ENCODE measurements around the gene TMEM72. TPM values are rescaled to one million over a fixed set of nuclear protein-coding genes. Genes with fewer than 3 reads are reported as not detected.

TMEM72 gene
- total and polyA plus RNA-seq, 8 donors, result 1.2 to 7.7 (median 2.4) TPM

- Histone ChIP-seq H3K36me3 (peaks cover 0 to 21% (median 6%) of the 10 kb centered on the region in 3 donors), H3K9me3 (no peaks in the 10 kb centered on the region), H3K27me3 (no peaks in the 10 kb centered on the region), H3K4me3 (peak overlapping the region in 2 of 4 donors; percentile 26 to 97), H3K27ac (peak overlapping the region; percentile 71 to 97 (median 88)), H3K4me1 (peaks cover 18 to 22% (median 19%) of the 10 kb centered on the region in 3 donors)
- 4 to 5% methylated on average over 40 to 46 of the region's 46 CpGs for WGBS, 2 donors
- intact Hi-C loops (cut with DNase I), result loop anchor here in 2 of 3 donors (2.0 to 5.0 kb wide), 2 partner anchors 42 to 43 kb away; no protein-coding TSS in a partner anchor
- DNase-seq, result peak; percentile 70 to 91 (median 78)
- TF ChIP-seq CTCF (IDR thresholded peaks at IDR 0.05), result peak; percentile 94 to 98 (median 95)
- no peak for FAIRE-seq
- peak; percentile 50 to 66 (median 53) for ATAC-seq
Measured at GRCh38 chr10:44974628-44975430, 63.7 kb downstream of the TMEM72 start.

- intact Hi-C loops (cut with DNase I), result loop anchor here in 1 of 3 donors (2.0 kb wide), 1 partner anchor 43 kb away; no protein-coding TSS in a partner anchor
- no peak for TF ChIP-seq CTCF (IDR thresholded peaks at IDR 0.05)
- FAIRE-seq (no peak), DNase-seq (peak in 5 of 6 donors; percentile 73 to 88 (median 84)), ATAC-seq (peak; percentile 4 to 14 (median 13))
- WGBS, 2 donors, result 9 to 11% methylated on average over 10 of the region's 10 CpGs
- H3K4me3 ChIP-seq, result peak overlapping the region in 3 of 4 donors; percentile 63 to 97 (median 64)
- peaks cover 0 to 17% (median 6%) of the 10 kb centered on the region in 3 donors for H3K36me3 ChIP-seq
- H3K27me3 ChIP-seq, result no peaks in the 10 kb centered on the region
- H3K9me3 ChIP-seq, result no peaks in the 10 kb centered on the region
- peak overlapping the region; percentile 82 to 97 (median 90) for H3K27ac ChIP-seq
- H3K4me1 ChIP-seq, result peaks cover 27 to 29% (median 28%) of the 10 kb centered on the region in 3 donors
Measured at GRCh38 chr10:44975431-44976331, 64.5 kb downstream of the TMEM72 start.

GRCh38 chr10:44976352-44977198 lies 65.4 kb downstream of the TMEM72 start:
- WGBS, 2 donors, result 17 to 24% methylated on average over 9 of the region's 9 CpGs
- intact Hi-C loops (cut with DNase I), result no loop called here
- peak overlapping the region; percentile 82 to 97 (median 90) for H3K27ac ChIP-seq
- no peaks in the 10 kb centered on the region for H3K9me3 ChIP-seq
- H3K4me1 ChIP-seq, result peaks cover 35 to 38% (median 37%) of the 10 kb centered on the region in 3 donors
- FAIRE-seq (no peak), ATAC-seq (peak in 2 of 4 donors; percentile 0), DNase-seq (peak in 3 of 6 donors; percentile 33 to 63 (median 36))
- no peak for TF ChIP-seq CTCF (IDR thresholded peaks at IDR 0.05)
- H3K4me3 ChIP-seq, result peak overlapping the region; percentile 63 to 97 (median 68)
- H3K27me3 ChIP-seq, result no peaks in the 10 kb centered on the region
- H3K36me3 ChIP-seq, result peaks cover 0 to 8% (median 6%) of the 10 kb centered on the region in 3 donors
